Measurements from ENCODE around the gene USP3. TPM values are rescaled to one million over a fixed set of nuclear protein-coding genes. Genes with fewer than 3 reads are reported as not detected.

Gene USP3
- total RNA-seq, 1 donor from 2014 or later: 62.5 TPM

GRCh38 chr15:63460210-63461155, 43.9 kb upstream of the USP3 start:
- Histone ChIP-seq H3K27me3 (no peaks in the 10 kb centered on the region), H3K27ac (no peak overlapping the region), H3K9me3 (no peaks in the 10 kb centered on the region), H3K36me3 (no peaks in the 10 kb centered on the region), H3K4me1 (peaks cover 8% of the 10 kb centered on the region), H3K4me3 (no peak overlapping the region)
- DNase-seq (no peak), ATAC-seq (no peak)
- TF ChIP-seq CTCF (IDR thresholded peaks at IDR 0.05): no peak
- intact Hi-C loops (cut with DNase I): no loop called here

- Histone ChIP-seq H3K27me3 (no peaks in the 10 kb centered on the region), H3K4me3 (no peak overlapping the region), H3K36me3 (no peaks in the 10 kb centered on the region), H3K27ac (no peak overlapping the region), H3K4me1 (peaks cover 17% of the 10 kb centered on the region), H3K9me3 (no peaks in the 10 kb centered on the region)
- ATAC-seq (no peak), DNase-seq (no peak)
- TF ChIP-seq CTCF (IDR thresholded peaks at IDR 0.05): no peak
- intact Hi-C loops (cut with DNase I): no loop called here
Observed at GRCh38 chr15:63461230-63461985, 43.0 kb upstream of the USP3 start.

- DNase-seq (no peak), ATAC-seq (no peak)
- no peaks in the 10 kb centered on the region for H3K27me3 ChIP-seq
- intact Hi-C loops (cut with DNase I): no loop called here
- H3K36me3 ChIP-seq: no peaks in the 10 kb centered on the region
- H3K4me3 ChIP-seq: no peak overlapping the region
- no peaks in the 10 kb centered on the region for H3K9me3 ChIP-seq
- no peak for TF ChIP-seq CTCF (IDR thresholded peaks at IDR 0.05)
- H3K4me1 ChIP-seq: peaks cover 20% of the 10 kb centered on the region
- H3K27ac ChIP-seq: no peak overlapping the region
Observed at GRCh38 chr15:63462088-63462487, 42.3 kb upstream of the USP3 start.

GRCh38 chr15:63463036-63463435, 41.4 kb upstream of the USP3 start:
- Histone ChIP-seq H3K4me1 (peaks cover 20% of the 10 kb centered on the region), H3K9me3 (no peaks in the 10 kb centered on the region), H3K4me3 (no peak overlapping the region), H3K27ac (no peak overlapping the region), H3K27me3 (no peaks in the 10 kb centered on the region), H3K36me3 (no peaks in the 10 kb centered on the region)
- TF ChIP-seq CTCF (IDR thresholded peaks at IDR 0.05): no peak
- DNase-seq: no peak
- intact Hi-C loops (cut with DNase I): no loop called here
- ATAC-seq: no peak

GRCh38 chr15:63463793-63464192, 40.6 kb upstream of the USP3 start:
- Histone ChIP-seq H3K4me1 (peaks cover 20% of the 10 kb centered on the region), H3K27ac (no peak overlapping the region), H3K36me3 (no peaks in the 10 kb centered on the region), H3K4me3 (no peak overlapping the region), H3K27me3 (no peaks in the 10 kb centered on the region), H3K9me3 (no peaks in the 10 kb centered on the region)
- ATAC-seq: no peak
- no peak for DNase-seq
- no peak for TF ChIP-seq CTCF (IDR thresholded peaks at IDR 0.05)
- intact Hi-C loops (cut with DNase I): no loop called here

All from upper lobe of right lung (tissue), 1 donor.